ENCODE results near the gene ARHGEF7. TPM values are rescaled to one million over a fixed set of nuclear protein-coding genes. Genes with fewer than 3 reads are reported as not detected.

ARHGEF7 gene
- total RNA-seq, 3 donors from 2014 or later (not counting 1 experiment from before 2014, with no cell fraction given), result 99.9 to 135 (median 105) TPM

GRCh38 chr13:111217641-111218040 lies 102.5 kb downstream of the ARHGEF7 start:
- intact Hi-C loops (cut with micrococcal nuclease), result no loop called here
- H3K4me1 Mint-ChIP-seq, result peaks cover 68 to 74% of the 10 kb centered on the region in 2 donors

GRCh38 chr13:111219280-111219679 lies 104.2 kb downstream of the ARHGEF7 start:
- Histone ChIP-seq H3K9me3 (ENCODE audit: control insufficient read depth, insufficient read depth, low read length) (no peaks in the 10 kb centered on the region), H3K4me3 (ENCODE audit: low read length) (no peak overlapping the region), H3K27me3 (ENCODE audit: control insufficient read depth, insufficient read depth, low read length) (no peaks in the 10 kb centered on the region), H3K27ac (ENCODE audit: low read length) (no peak overlapping the region), H3K36me3 (ENCODE audit: control insufficient read depth, insufficient read depth, low read length) (peaks cover 4% of the 10 kb centered on the region), H3K4me1 (ENCODE audit: control insufficient read depth, insufficient read depth, low read length) (peaks cover 8% of the 10 kb centered on the region)
- no peak for TF ChIP-seq CTCF (IDR thresholded peaks at IDR 0.05)
- 41% methylated on average over 4 of the region's 4 CpGs for WGBS (ENCODE audit: insufficient coverage)
- H3K36me3 Mint-ChIP-seq, result no peaks in the 10 kb centered on the region
- peak overlapping the region in 1 of 2 donors; percentile 35 for H3K27ac Mint-ChIP-seq
- H3K9me3 Mint-ChIP-seq, result no peaks in the 10 kb centered on the region
- peaks cover 58 to 65% of the 10 kb centered on the region in 2 donors for H3K4me1 Mint-ChIP-seq
- ATAC-seq, result no peak
- H3K27me3 Mint-ChIP-seq (ENCODE audit: low read depth in 2 of 2), result no peaks in the 10 kb centered on the region
- intact Hi-C loops (cut with micrococcal nuclease), result no loop called here
- DNase-seq, result no peak
- no peak overlapping the region for H3K4me3 Mint-ChIP-seq

More at GRCh38 chr13:111217641-111218040, 102.5 kb downstream of the ARHGEF7 start:
- H3K27me3 ChIP-seq (ENCODE audit: control insufficient read depth, insufficient read depth, low read length), result no peaks in the 10 kb centered on the region
- DNase-seq, result no peak
- peaks cover 11% of the 10 kb centered on the region for H3K4me1 ChIP-seq (ENCODE audit: control insufficient read depth, insufficient read depth, low read length)
- H3K36me3 ChIP-seq (ENCODE audit: control insufficient read depth, insufficient read depth, low read length), result peaks cover 4% of the 10 kb centered on the region
- Mint-ChIP-seq H3K27ac (no peak overlapping the region), H3K4me3 (no peak overlapping the region), H3K36me3 (no peaks in the 10 kb centered on the region), H3K27me3 (ENCODE audit: low read depth in 2 of 2) (no peaks in the 10 kb centered on the region), H3K9me3 (no peaks in the 10 kb centered on the region)
- H3K9me3 ChIP-seq (ENCODE audit: control insufficient read depth, insufficient read depth, low read length), result no peaks in the 10 kb centered on the region
- TF ChIP-seq CTCF (IDR thresholded peaks at IDR 0.05), result no peak
- H3K27ac ChIP-seq (ENCODE audit: low read length), result no peak overlapping the region
- no peak overlapping the region for H3K4me3 ChIP-seq (ENCODE audit: low read length)
- no peak for ATAC-seq
- WGBS (ENCODE audit: insufficient coverage), result 97% methylated on average over 12 of the region's 13 CpGs

- Mint-ChIP-seq H3K9me3 (no peaks in the 10 kb centered on the region), H3K4me1 (peaks cover 62% of the 10 kb centered on the region in 2 donors), H3K4me3 (no peak overlapping the region), H3K36me3 (no peaks in the 10 kb centered on the region), H3K27me3 (ENCODE audit: low read depth in 2 of 2) (no peaks in the 10 kb centered on the region), H3K27ac (no peak overlapping the region)
- 98% methylated on average over 8 of the region's 8 CpGs for WGBS (ENCODE audit: insufficient coverage)
- H3K27ac ChIP-seq (ENCODE audit: low read length), result no peak overlapping the region
- no peak for DNase-seq
- no peak overlapping the region for H3K4me3 ChIP-seq (ENCODE audit: low read length)
- H3K9me3 ChIP-seq (ENCODE audit: control insufficient read depth, insufficient read depth, low read length), result no peaks in the 10 kb centered on the region
- intact Hi-C loops (cut with micrococcal nuclease), result loop anchor here (5.0 kb wide), 1 partner anchor 33 kb away; no protein-coding TSS in a partner anchor
- peaks cover 4% of the 10 kb centered on the region for H3K36me3 ChIP-seq (ENCODE audit: control insufficient read depth, insufficient read depth, low read length)
- H3K4me1 ChIP-seq (ENCODE audit: control insufficient read depth, insufficient read depth, low read length), result peaks cover 6% of the 10 kb centered on the region
- no peak for TF ChIP-seq CTCF (IDR thresholded peaks at IDR 0.05)
- no peak for ATAC-seq
- no peaks in the 10 kb centered on the region for H3K27me3 ChIP-seq (ENCODE audit: control insufficient read depth, insufficient read depth, low read length)
Observed at GRCh38 chr13:111219950-111220349, 104.8 kb downstream of the ARHGEF7 start.

GRCh38 chr13:111225166-111225565 lies 110.1 kb downstream of the ARHGEF7 start:
- Histone ChIP-seq H3K9me3 (ENCODE audit: control insufficient read depth, insufficient read depth, low read length) (no peaks in the 10 kb centered on the region), H3K36me3 (ENCODE audit: control insufficient read depth, insufficient read depth, low read length) (peaks cover 7% of the 10 kb centered on the region), H3K4me1 (ENCODE audit: control insufficient read depth, insufficient read depth, low read length) (peaks cover 6% of the 10 kb centered on the region), H3K27me3 (ENCODE audit: control insufficient read depth, insufficient read depth, low read length) (no peaks in the 10 kb centered on the region), H3K4me3 (ENCODE audit: low read length) (no peak overlapping the region), H3K27ac (ENCODE audit: low read length) (no peak overlapping the region)
- ATAC-seq (no peak), DNase-seq (no peak)
- intact Hi-C loops (cut with micrococcal nuclease), result no loop called here
- TF ChIP-seq CTCF (IDR thresholded peaks at IDR 0.05), result no peak
- H3K9me3 Mint-ChIP-seq, result no peaks in the 10 kb centered on the region
- no peak overlapping the region for H3K27ac Mint-ChIP-seq
- WGBS (ENCODE audit: insufficient coverage), result over 99% methylated on average over 6 of the region's 6 CpGs
- peaks cover 37 to 41% of the 10 kb centered on the region in 2 donors for H3K4me1 Mint-ChIP-seq
- no peaks in the 10 kb centered on the region for H3K27me3 Mint-ChIP-seq (ENCODE audit: low read depth in 2 of 2)
- no peaks in the 10 kb centered on the region for H3K36me3 Mint-ChIP-seq
- no peak overlapping the region for H3K4me3 Mint-ChIP-seq

All from natural killer cell (primary cell).